ENCODE data around the gene CDK9. TPM values are rescaled to one million over a fixed set of nuclear protein-coding genes. Genes with fewer than 3 reads are reported as not detected.
"Not testable (repeated sequence)": the region's sequence is repeated elsewhere in the genome, so short reads cannot be mapped to it uniquely, and the experiment has no call there.

CDK9 gene
- total RNA-seq, 2 experiments from 2014 or later, result 63.8 to 80.4 TPM

DNA sequence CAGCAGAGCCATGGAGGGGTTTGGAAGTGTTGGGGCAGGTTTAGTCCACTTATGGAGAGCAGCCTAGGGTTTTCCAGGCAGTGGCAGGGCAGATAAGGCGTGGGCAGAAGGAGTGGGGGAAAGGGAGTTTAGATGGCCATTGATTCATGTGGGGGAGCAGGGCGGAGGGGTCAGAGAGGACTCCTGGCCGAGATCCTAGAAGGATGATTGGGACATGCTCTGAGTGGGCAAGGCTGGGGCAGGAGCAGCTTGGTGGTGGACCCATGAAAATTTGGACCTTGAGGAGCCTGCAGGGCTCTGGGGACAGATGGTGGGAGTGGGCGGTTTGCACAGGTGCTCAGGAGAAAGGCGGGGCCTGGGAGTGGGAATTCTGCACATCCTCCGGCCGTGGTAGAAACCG is 32.7 kb upstream of the CDK9 start:
- CTCF ChIA-PET, result interaction anchor here (0.8 kb wide), 1 partner anchor 542 kb away, joined by 3 read pairs; no protein-coding TSS in a partner anchor
- ATAC-seq, result no peak
- no peaks in the 10 kb centered on the region for H3K9me3 Mint-ChIP-seq (ENCODE audit: low read depth)
- no peak for DNase-seq
- peaks cover 15% of the 10 kb centered on the region for H3K36me3 Mint-ChIP-seq (ENCODE audit: low read depth)
- intact Hi-C loops (cut with DNase I, micrococcal nuclease), result no loop called here
- POLR2A ChIA-PET, result no interaction called here
- no peaks in the 10 kb centered on the region for H3K4me1 Mint-ChIP-seq
- no peaks in the 10 kb centered on the region for H3K27me3 Mint-ChIP-seq
- H3K27ac Mint-ChIP-seq, result no peak overlapping the region
- no peak overlapping the region for H3K4me3 Mint-ChIP-seq

DNA sequence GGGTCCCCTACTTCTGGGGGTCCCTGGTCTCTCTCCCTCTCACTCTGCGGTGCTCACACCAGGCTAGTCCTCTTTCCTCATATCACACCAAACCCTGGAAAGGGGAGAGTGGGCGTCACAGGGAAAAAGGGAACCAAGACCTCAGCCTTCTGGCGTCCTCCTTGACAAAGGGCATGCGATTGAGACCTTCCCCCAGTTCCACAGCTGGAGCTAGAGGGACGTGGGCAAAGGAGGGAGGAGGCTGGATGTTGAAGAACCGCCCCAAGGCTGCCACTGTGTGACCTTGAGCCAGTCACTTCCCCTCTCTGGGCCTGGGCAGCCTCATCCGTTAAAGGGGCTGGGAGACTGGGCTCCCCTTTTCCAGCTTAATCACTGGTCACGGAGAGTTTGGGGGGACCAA is 32.2 kb upstream of the CDK9 start:
- H3K4me1 Mint-ChIP-seq, result peaks cover 1% of the 10 kb centered on the region
- no peaks in the 10 kb centered on the region for H3K9me3 Mint-ChIP-seq (ENCODE audit: low read depth)
- ChIA-PET POLR2A (no interaction called here), CTCF (interaction anchor here (0.8 kb wide), 1 partner anchor 543 kb away, joined by 3 read pairs; no protein-coding TSS in a partner anchor)
- intact Hi-C loops (cut with DNase I, micrococcal nuclease), result no loop called here
- no peak overlapping the region for H3K27ac Mint-ChIP-seq
- H3K27me3 Mint-ChIP-seq, result no peaks in the 10 kb centered on the region
- no peak for DNase-seq
- no peak overlapping the region for H3K4me3 Mint-ChIP-seq
- ATAC-seq, result peak; percentile 26
- H3K36me3 Mint-ChIP-seq (ENCODE audit: low read depth), result peaks cover 15% of the 10 kb centered on the region

DNA sequence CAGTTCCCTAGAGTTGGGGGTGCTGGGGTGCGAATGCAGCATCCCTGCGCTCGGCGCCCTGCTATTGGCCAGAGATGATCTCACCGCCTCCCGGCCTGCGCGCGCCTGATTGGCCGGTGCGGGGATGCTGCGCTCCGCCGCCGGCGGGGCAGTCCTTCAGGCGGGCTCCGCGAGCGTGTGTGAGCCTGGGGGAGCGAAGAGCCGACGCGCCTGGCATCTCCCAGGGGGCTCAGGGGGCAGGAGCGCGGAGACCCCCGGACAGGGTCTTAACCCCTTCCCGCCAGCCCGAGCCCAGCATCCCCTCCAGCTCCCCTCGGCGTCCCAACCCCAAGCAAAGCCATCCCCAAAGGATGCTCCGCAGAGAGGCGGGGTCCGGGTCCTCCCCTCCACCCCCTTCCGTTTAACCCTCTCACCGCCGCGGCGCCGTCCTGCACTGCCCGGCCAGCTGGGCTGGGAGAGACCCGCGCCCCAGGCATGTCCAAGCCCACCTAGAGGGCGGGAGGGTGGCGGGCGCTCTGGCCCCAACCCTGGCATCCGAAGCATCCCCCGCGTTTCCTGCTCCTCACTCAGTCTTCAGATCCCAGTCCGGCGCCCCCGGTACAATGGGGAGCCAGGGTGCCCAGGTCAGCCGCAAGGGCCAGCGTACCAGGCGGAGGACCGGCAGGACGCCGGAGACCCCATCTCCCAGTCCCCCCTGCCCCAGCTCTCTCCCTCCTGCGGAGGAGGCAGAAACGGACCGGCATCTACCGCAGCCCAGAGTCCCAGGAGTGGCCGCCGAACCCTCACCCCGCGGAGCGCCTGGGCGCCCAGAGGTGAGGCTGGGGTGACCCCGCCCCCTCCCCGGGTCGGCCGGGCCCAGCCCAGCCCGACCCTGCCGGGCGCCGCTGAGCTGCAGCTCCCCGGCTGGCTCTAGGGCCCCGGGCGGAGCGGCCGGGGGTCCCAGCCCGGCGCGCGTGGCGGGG is 31.5 kb upstream of the CDK9 start:
- Mint-ChIP-seq H3K9me3 (ENCODE audit: low read depth) (no peaks in the 10 kb centered on the region), H3K36me3 (ENCODE audit: low read depth) (peaks cover 18% of the 10 kb centered on the region), H3K27me3 (no peaks in the 10 kb centered on the region), H3K4me1 (peaks cover 5% of the 10 kb centered on the region), H3K4me3 (no peak overlapping the region), H3K27ac (no peak overlapping the region)
- intact Hi-C loops (cut with DNase I, micrococcal nuclease), result no loop called here
- DNase-seq, result no peak
- ATAC-seq, result no peak
- CTCF ChIA-PET, result interaction anchor here (0.8 kb wide), 1 partner anchor 544 kb away, joined by 3 read pairs; no protein-coding TSS in a partner anchor
- POLR2A ChIA-PET, result no interaction called here

DNA sequence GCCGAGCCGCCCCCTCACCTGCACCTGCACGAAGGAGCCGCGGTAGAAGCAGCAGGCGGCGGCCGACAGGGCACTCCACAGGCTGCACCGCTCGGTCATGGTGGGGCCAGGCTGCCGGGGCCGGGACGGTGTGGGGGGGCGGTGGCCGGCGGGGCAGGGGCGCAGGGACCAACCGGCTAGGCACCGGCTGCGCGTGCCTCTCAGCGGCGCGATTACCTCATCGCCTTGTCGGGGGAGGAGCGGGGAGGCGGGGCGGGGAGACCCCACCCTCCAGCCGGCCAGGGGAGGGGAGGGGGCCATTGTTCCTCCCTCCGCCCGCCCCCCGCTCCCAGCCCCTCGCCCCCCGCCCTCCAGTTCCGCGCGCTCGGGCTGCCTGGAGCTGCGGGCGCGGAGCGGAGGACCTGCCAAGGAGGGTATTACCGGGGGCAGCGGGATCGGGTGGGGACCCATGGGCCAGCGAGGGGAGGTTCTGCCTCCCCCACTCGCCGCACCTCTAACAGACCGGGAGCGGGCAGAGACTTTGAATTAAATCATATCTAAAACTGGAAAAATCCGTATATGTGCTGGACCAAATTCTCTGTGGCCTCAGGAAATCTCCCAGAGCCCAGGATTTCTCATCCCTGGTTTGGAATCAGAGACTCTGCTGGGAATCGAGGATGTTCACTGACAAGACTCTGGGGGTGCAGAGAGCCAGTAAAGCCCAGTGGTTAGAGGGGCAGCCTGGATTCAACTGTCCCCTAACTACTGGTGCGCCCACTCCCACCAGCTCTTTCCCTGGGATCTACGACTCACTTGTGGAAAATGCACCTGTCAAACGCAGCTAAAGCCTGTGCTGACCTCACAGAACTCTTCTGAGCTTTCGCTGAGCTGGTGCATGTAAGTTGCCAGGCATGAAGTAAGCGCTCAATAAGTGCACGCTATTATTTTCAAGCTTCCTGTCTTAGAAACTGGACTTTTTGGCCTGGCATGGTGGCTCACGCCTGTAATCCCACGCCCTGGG is 30.5 kb upstream of the CDK9 start:
- no peak for ATAC-seq
- intact Hi-C loops (cut with DNase I, micrococcal nuclease), result no loop called here
- no peaks in the 10 kb centered on the region for H3K27me3 Mint-ChIP-seq
- no peak overlapping the region for H3K4me3 Mint-ChIP-seq
- no peak overlapping the region for H3K27ac Mint-ChIP-seq
- DNase-seq, result no peak
- ChIA-PET CTCF (interaction anchor here (1.1 kb wide), 1 partner anchor 21 kb away, joined by 4 read pairs; no protein-coding TSS in a partner anchor), POLR2A (no interaction called here)
- H3K9me3 Mint-ChIP-seq (ENCODE audit: low read depth), result no peaks in the 10 kb centered on the region
- H3K4me1 Mint-ChIP-seq, result peaks cover 5% of the 10 kb centered on the region
- peaks cover 17% of the 10 kb centered on the region for H3K36me3 Mint-ChIP-seq (ENCODE audit: low read depth)

DNA sequence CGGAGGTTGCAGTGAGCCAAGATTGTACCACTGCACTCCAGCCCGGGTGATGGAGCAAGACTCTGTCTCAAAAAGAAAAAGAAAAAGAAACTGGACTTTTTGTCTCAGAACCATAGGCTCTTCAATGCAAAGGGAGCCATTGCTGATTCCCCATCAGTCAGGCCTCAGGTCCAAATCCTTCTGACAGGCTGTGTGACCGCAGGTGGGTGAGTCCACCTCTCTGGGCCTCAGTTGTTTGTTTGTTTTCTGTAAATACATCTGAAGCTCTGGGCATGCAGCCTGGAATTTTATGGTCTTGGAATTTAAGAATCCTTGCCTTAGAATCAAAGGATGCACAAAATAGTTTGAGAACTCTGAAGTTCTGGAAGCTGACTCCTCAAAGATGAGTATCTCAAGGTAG is 29.6 kb upstream of the CDK9 start:
- Mint-ChIP-seq H3K4me3 (no peak overlapping the region), H3K9me3 (ENCODE audit: low read depth) (no peaks in the 10 kb centered on the region), H3K4me1 (peaks cover 5% of the 10 kb centered on the region), H3K27ac (no peak overlapping the region), H3K36me3 (ENCODE audit: low read depth) (peaks cover 10% of the 10 kb centered on the region), H3K27me3 (no peaks in the 10 kb centered on the region)
- CTCF ChIA-PET, result interaction anchor here (0.6 to 1.1 kb wide), 3 partner anchors 9 to 123 kb away, joined by 3 to 4 read pairs (median 3); no protein-coding TSS in a partner anchor
- ATAC-seq, result no peak
- no peak for DNase-seq
- intact Hi-C loops (cut with DNase I, micrococcal nuclease), result no loop called here
- POLR2A ChIA-PET, result interaction anchor here (0.7 kb wide), 1 partner anchor 54 kb away, joined by 7 read pairs; no protein-coding TSS in a partner anchor

DNA sequence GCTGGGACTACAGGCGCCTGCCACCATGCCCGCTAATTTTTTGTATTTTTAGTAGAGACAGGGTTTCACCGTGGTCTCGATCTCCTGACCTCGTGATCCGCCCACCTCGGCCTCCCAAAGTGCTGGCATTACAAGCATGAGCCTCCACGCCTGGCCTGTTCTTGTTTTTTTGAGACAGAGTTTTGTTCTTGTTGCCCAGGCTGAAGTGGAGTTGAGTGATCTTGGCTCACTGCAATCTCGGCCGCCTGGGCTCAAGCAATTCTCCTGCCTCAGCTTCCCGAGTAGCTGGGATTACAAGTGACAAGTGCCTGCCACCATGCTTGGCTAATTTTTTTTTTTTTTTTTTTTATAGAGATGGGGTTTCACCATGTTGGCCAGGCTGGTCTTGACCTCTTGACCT is 29.1 kb upstream of the CDK9 start:
- H3K9me3 Mint-ChIP-seq (ENCODE audit: low read depth); H3K36me3 Mint-ChIP-seq (ENCODE audit: low read depth); H3K4me1 Mint-ChIP-seq; H3K4me3 Mint-ChIP-seq; H3K27me3 Mint-ChIP-seq; intact Hi-C loops (cut with DNase I, micrococcal nuclease); DNase-seq; ATAC-seq; H3K27ac Mint-ChIP-seq: not testable (repeated sequence)
- ChIA-PET CTCF (interaction anchor here (0.6 to 1.0 kb wide), 2 partner anchors 9 to 122 kb away, joined by 3 read pairs; no protein-coding TSS in a partner anchor), POLR2A (interaction anchor here (0.7 kb wide), 2 partner anchors 55 to 814 kb away, joined by 4 to 7 read pairs; no protein-coding TSS in a partner anchor)

DNA sequence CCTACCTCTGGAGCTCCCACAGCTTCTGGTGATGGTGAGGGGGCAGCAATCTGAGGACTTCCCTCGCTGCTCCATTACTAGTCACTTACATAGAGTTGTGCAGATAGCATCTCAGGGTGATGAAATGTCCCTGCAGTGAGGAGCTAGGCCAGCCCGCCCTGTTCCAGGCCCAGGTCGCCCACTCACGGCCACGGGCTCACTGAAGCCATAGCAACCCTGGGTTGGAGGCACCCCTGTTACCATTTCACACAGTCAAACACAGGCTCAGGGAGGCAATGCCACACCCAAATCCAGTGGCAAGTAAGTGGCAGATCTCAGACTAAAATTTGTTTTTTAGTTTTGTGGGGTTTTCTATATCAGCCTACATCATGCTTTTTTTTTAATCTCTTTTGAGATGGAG is 27.0 kb upstream of the CDK9 start:
- H3K27me3 Mint-ChIP-seq, result no peaks in the 10 kb centered on the region
- CTCF ChIA-PET, result interaction anchor here (0.6 kb wide), 1 partner anchor 8 kb away, joined by 3 read pairs; no protein-coding TSS in a partner anchor
- H3K4me1 Mint-ChIP-seq, result peaks cover 10% of the 10 kb centered on the region
- peak overlapping the region; percentile 11 for H3K27ac Mint-ChIP-seq
- peaks cover 10% of the 10 kb centered on the region for H3K36me3 Mint-ChIP-seq (ENCODE audit: low read depth)
- POLR2A ChIA-PET, result interaction anchor here (0.6 kb wide), 1 partner anchor 24 kb away, joined by 6 read pairs; no protein-coding TSS in a partner anchor
- DNase-seq (no peak), ATAC-seq (no peak)
- intact Hi-C loops (cut with DNase I, micrococcal nuclease), result no loop called here
- H3K9me3 Mint-ChIP-seq (ENCODE audit: low read depth), result no peaks in the 10 kb centered on the region
- H3K4me3 Mint-ChIP-seq, result no peak overlapping the region

DNA sequence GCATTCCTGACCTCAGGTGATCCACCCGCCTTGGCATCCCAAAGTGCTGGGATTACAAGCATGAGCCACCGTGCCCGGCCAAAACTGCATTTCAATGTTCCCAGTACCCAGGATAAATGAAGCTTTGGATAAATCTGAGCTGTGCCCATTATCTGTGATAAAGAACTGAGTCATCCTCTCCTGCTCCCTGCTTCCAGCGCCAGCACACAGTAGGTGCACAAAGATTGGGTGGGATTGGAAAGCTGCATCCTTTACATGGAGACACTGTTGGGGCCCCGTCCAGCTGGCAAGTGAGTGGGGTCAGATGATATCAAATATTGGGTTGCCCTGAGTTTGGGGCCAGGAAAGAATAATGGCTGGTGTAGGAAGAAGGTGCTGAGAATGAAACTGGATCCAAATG is 24.8 kb upstream of the CDK9 start:
- Mint-ChIP-seq H3K27ac (peak overlapping the region; percentile 3), H3K36me3 (ENCODE audit: low read depth) (peaks cover 17% of the 10 kb centered on the region), H3K4me3 (no peak overlapping the region), H3K4me1 (peaks cover 20% of the 10 kb centered on the region), H3K27me3 (no peaks in the 10 kb centered on the region), H3K9me3 (ENCODE audit: low read depth) (no peaks in the 10 kb centered on the region)
- ChIA-PET CTCF (interaction anchor here (0.8 to 1.5 kb wide), 2 partner anchors 26 to 108 kb away, joined by 3 read pairs; partner anchors contain the start of gene TOR2A), POLR2A (no interaction called here)
- no peak for ATAC-seq
- DNase-seq, result no peak
- intact Hi-C loops (cut with DNase I, micrococcal nuclease), result no loop called here

DNA sequence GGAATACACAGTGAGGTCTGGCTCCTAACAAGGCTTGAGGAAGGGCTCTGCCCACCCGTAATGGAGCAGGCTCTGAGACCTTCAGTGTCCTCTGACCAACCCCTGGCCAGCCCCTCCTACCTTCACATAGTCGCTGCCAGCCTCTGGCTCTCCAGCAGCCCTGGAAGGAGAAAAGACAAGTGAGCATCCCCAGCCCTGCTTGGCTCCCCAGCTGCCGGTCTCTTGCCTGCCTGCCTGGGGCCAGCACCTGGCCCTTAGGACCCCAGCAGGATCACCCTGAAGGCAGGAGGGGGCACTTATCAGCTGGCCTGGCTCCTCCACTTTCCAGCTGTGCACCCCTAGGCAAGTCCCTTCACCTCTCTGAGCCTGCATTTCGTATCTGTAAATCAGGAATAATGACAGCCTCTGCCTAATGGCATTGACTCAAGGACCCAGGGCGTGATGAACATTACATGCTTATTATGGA is 24.3 kb upstream of the CDK9 start:
- DNase-seq (no peak), ATAC-seq (no peak)
- H3K4me3 Mint-ChIP-seq, result no peak overlapping the region
- peaks cover 21% of the 10 kb centered on the region for H3K36me3 Mint-ChIP-seq (ENCODE audit: low read depth)
- no peaks in the 10 kb centered on the region for H3K27me3 Mint-ChIP-seq
- peaks cover 24% of the 10 kb centered on the region for H3K4me1 Mint-ChIP-seq
- ChIA-PET POLR2A (no interaction called here), CTCF (interaction anchor here (0.6 kb wide), 1 partner anchor 23 kb away, joined by 3 read pairs; no protein-coding TSS in a partner anchor)
- no peak overlapping the region for H3K27ac Mint-ChIP-seq
- intact Hi-C loops (cut with DNase I, micrococcal nuclease), result no loop called here
- H3K9me3 Mint-ChIP-seq (ENCODE audit: low read depth), result no peaks in the 10 kb centered on the region

DNA sequence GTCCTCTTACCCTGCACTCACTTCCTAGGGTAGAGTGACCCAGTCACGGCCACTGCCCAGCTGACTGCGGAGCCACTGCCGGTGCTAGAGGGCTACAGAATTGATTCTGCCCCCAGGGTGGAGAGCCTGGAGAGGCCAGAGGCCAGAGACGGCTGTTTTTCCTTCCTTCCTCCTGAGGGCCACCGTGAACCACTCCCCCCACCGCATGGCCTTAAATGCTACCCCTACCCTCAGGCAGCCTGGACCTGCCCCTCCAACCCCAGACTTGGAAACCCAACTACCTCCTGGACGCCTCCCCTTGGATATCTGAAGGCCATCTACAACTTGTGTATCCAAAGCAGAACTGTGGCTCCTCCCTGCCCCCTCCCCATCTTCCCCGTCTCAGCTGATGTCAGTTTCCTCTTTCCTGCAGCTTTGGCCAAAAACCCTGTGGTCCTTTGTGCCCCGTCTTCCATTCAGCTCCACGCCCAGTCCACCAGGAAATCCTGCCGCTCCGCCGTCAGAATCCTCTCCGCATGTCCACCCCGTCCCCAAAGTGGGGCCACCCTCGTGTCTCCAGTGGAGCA is 23.6 kb upstream of the CDK9 start:
- POLR2A ChIA-PET, result no interaction called here
- no peak for DNase-seq
- H3K9me3 Mint-ChIP-seq (ENCODE audit: low read depth), result no peaks in the 10 kb centered on the region
- no peak for ATAC-seq
- H3K4me1 Mint-ChIP-seq, result peaks cover 29% of the 10 kb centered on the region
- peaks cover 22% of the 10 kb centered on the region for H3K36me3 Mint-ChIP-seq (ENCODE audit: low read depth)
- H3K4me3 Mint-ChIP-seq, result no peak overlapping the region
- H3K27me3 Mint-ChIP-seq, result no peaks in the 10 kb centered on the region
- no peak overlapping the region for H3K27ac Mint-ChIP-seq
- intact Hi-C loops (cut with DNase I, micrococcal nuclease), result no loop called here
- CTCF ChIA-PET, result interaction anchor here (0.5 to 1.1 kb wide), 3 partner anchors 23 to 82 kb away, joined by 3 to 4 read pairs (median 3); partner anchors contain the start of gene TOR2A
